CD4-positive, alpha-beta T cell (primary cell): ENCODE measurements around the gene RSBN1. TPM values are rescaled to one million over a fixed set of nuclear protein-coding genes. Genes with fewer than 3 reads are reported as not detected.

ENCODE experiments used
- ATAC-seq: fragments of 200-7000 bp; cut with Tn5 transposase; one replicate; pipeline ENCODE4 v1.10.0; 2022; ENCODE audit warnings: mild to moderate bottlenecking; ENCODE audit not compliant: poor library complexity
- CTCF ChIA-PET: fragments of 350-600 bp; sonication (Branson Sonifier 250); formaldehyde crosslinking; loops from one replicate; lab custom pipeline; 2021; ENCODE audit warnings: antibody characterized with exemption, inconsistent platforms; lab: Charles Lee
- POLR2A ChIA-PET: fragments of 350-600 bp; sonication (Branson Sonifier 250); formaldehyde crosslinking; loops from one replicate; lab custom pipeline; 2021; ENCODE audit warnings: antibody characterized with exemption, inconsistent platforms; lab: Charles Lee
- DNase-seq, 14 experiments: peaks; one replicate each; pipeline ENCODE4 v3.0.0-alpha.2; 2013 to 2020; ENCODE audit warnings: mixed read lengths in 2 of 14
- H3K27ac ChIP-seq, 2 donors: one replicate each; pipeline versions ENCODE4 v1.5.1 to v1.7.0; 2013; ENCODE audit warnings: low read length in 2 of 2, low read depth in 1 of 2, mild to moderate bottlenecking in 1 of 2
- H3K27me3 ChIP-seq, 2 experiments: 1 replicate in 1 of 2; 2 replicates in 1 of 2; pipeline versions ENCODE4 v1.6.1 to v1.7.0; 2013; ENCODE audit warnings: low read length in 2 of 2, control low read depth in 1 of 2, mild to moderate bottlenecking in 1 of 2, moderate library complexity in 1 of 2; ENCODE audit not compliant: insufficient read depth in 2 of 2, control insufficient read depth in 1 of 2
- H3K36me3 ChIP-seq: one replicate; pipeline ENCODE4 v1.6.1; 2013; ENCODE audit warnings: low read length, control low read depth; ENCODE audit not compliant: insufficient read depth
- H3K4me1 ChIP-seq: one replicate; pipeline ENCODE4 v1.6.1; 2013; ENCODE audit warnings: low read length, control low read depth; ENCODE audit not compliant: insufficient read depth
- H3K4me3 ChIP-seq: one replicate; pipeline ENCODE4 v1.5.1; 2013; ENCODE audit warnings: mild to moderate bottlenecking, low read length, moderate library complexity
- H3K9me3 ChIP-seq, 2 experiments: 1 replicate in 1 of 2; 2 replicates in 1 of 2; pipeline versions ENCODE4 v1.6.1 to v1.7.0; 2013; ENCODE audit warnings: low read length in 2 of 2, mild to moderate bottlenecking in 2 of 2, control low read depth in 1 of 2, moderate library complexity in 1 of 2; ENCODE audit not compliant: control insufficient read depth in 1 of 2, insufficient read depth in 1 of 2
- H3K27ac Mint-ChIP-seq: one replicate; pipeline ENCODE4 v1.8.0; 2020; ENCODE audit warnings: mixed read lengths
- H3K27me3 Mint-ChIP-seq: one replicate; pipeline ENCODE4 v1.8.0; 2021; ENCODE audit warnings: mixed read lengths
- H3K36me3 Mint-ChIP-seq: one replicate; pipeline ENCODE4 v1.8.0; 2021; ENCODE audit warnings: low read depth, mixed read lengths
- H3K4me1 Mint-ChIP-seq: one replicate; pipeline ENCODE4 v1.8.0; 2021; ENCODE audit warnings: low read depth, mixed read lengths
- H3K4me3 Mint-ChIP-seq: one replicate; pipeline ENCODE4 v1.8.0; 2020; ENCODE audit warnings: mild to moderate bottlenecking, mixed read lengths
- H3K9me3 Mint-ChIP-seq: one replicate; pipeline ENCODE4 v1.8.0; 2020; ENCODE audit warnings: mixed read lengths
- intact Hi-C, 2 experiments: fragments of 100-400 bp; cut with DNase I in 1 of 2; cut with micrococcal nuclease in 1 of 2; formaldehyde crosslinking; loops; one replicate each; pipeline versions ENCODE4 v1.15.1 to v1.9.0; 2023 to 2025; cut with DNase I, micrococcal nuclease
- total RNA-seq, 174 experiments: library from RNA in 2 of 174; stranded (reverse) in 2 of 174; gene quantifications; one replicate each; pipeline ENCODE4 v1.2.3 and lab custom pipeline; 2021 to 2026
- TF ChIP-seq, protein P1 (sequence below): fragments of 200-600 bp; IDR thresholded peaks from one replicate; pipeline ENCODE4 v1.8.0; 2022; ENCODE audit warnings: antibody characterized with exemption, mild to moderate bottlenecking

The RSBN1 gene
- total RNA-seq, 2 experiments from 2014 or later = 44.2 to 44.6 TPM

DNA sequence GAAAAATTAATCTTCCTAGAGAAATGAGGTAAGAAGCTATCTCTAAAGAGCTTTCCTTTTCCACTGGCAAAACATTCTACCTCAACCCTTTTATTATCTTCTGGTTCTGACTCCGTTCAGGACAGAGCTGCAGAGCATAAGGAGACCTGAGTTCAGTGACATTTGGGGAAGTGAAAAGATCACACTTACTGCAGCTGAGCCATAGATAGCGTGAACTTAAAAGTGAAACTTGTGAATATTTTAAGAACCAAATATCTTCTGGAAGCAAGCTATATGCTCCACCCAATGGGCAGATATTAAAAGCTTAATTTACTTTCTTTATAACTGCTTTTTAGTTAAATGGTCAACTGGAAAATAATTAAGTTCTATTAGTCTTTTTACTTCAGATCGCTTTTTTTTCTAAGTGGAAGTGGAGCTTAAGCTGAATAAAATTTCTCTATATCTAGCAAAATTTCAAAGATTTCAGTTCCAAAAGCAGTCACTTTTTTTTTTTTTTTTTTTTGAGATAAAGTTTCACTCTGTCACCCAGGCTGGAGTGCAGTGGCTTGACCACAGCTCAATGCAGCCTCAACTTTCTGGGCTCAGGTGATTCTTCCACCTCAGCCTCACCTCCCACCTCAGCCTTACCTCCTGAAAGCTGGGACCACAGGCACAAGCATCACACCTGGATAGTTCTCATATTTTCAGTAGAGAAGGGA lies 47.4 kb upstream of the RSBN1 start:
- H3K9me3 Mint-ChIP-seq = no peaks in the 10 kb centered on the region
- ATAC-seq (no peak), DNase-seq (peak in 2 of 14 experiments; percentile 32 to 53)
- TF ChIP-seq, protein P1, sequence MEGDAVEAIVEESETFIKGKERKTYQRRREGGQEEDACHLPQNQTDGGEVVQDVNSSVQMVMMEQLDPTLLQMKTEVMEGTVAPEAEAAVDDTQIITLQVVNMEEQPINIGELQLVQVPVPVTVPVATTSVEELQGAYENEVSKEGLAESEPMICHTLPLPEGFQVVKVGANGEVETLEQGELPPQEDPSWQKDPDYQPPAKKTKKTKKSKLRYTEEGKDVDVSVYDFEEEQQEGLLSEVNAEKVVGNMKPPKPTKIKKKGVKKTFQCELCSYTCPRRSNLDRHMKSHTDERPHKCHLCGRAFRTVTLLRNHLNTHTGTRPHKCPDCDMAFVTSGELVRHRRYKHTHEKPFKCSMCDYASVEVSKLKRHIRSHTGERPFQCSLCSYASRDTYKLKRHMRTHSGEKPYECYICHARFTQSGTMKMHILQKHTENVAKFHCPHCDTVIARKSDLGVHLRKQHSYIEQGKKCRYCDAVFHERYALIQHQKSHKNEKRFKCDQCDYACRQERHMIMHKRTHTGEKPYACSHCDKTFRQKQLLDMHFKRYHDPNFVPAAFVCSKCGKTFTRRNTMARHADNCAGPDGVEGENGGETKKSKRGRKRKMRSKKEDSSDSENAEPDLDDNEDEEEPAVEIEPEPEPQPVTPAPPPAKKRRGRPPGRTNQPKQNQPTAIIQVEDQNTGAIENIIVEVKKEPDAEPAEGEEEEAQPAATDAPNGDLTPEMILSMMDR = no peak
- CTCF ChIA-PET = interaction anchor here (1.1 to 1.3 kb wide), 4 partner anchors 9 to 787 kb away, joined by 3 to 5 read pairs (median 4); partner anchors contain the start of genes HIPK1 and LRIG2
- Histone ChIP-seq H3K4me1 (peaks cover 10% of the 10 kb centered on the region), H3K27ac (no peak overlapping the region), H3K36me3 (peaks cover 51% of the 10 kb centered on the region), H3K4me3 (no peak overlapping the region), H3K27me3 (no peaks in the 10 kb centered on the region), H3K9me3 (no peaks in the 10 kb centered on the region)
- H3K27ac Mint-ChIP-seq = no peak overlapping the region
- peaks cover 63% of the 10 kb centered on the region for H3K36me3 Mint-ChIP-seq
- H3K4me1 Mint-ChIP-seq = peaks cover 44% of the 10 kb centered on the region
- POLR2A ChIA-PET = interaction anchor here (1.1 to 2.0 kb wide), 4 partner anchors 9 to 44 kb away, joined by 3 to 8 read pairs (median 4); no protein-coding TSS in a partner anchor
- no peak overlapping the region for H3K4me3 Mint-ChIP-seq
- H3K27me3 Mint-ChIP-seq = no peaks in the 10 kb centered on the region
- intact Hi-C loops = no loop called here

DNA sequence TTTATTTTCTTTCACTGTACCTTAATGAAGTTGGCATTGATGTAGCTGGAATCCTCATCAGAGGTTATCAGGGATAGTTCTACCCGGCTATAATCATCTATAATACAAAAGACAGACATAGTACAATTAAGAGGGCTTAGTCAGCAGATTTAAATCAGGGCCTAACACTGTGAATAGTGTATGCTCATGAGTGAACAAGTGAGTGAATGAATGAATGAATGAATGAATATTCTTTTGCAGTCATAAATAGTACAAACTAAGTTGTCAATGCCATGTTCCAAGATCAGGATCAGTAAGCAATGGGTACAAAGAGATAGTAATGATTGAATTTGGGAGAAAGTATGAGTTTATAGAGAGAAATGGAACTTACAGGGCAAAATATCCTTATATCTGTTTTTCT lies 46.7 kb upstream of the RSBN1 start:
- no peak overlapping the region for H3K4me3 Mint-ChIP-seq
- H3K36me3 ChIP-seq = peaks cover 54% of the 10 kb centered on the region
- H3K4me1 ChIP-seq = peaks cover 10% of the 10 kb centered on the region
- ChIA-PET POLR2A (interaction anchor here (1.8 kb wide), 1 partner anchor 11 kb away, joined by 8 read pairs; no protein-coding TSS in a partner anchor), CTCF (interaction anchor here (1.1 to 1.3 kb wide), 3 partner anchors 45 to 786 kb away, joined by 3 to 5 read pairs (median 3); partner anchors contain the start of genes HIPK1 and LRIG2)
- no peaks in the 10 kb centered on the region for H3K27me3 ChIP-seq
- H3K27ac ChIP-seq = no peak overlapping the region
- H3K4me1 Mint-ChIP-seq = peaks cover 44% of the 10 kb centered on the region
- no peak overlapping the region for H3K27ac Mint-ChIP-seq
- H3K9me3 ChIP-seq = no peaks in the 10 kb centered on the region
- DNase-seq (no peak), ATAC-seq (no peak)
- H3K27me3 Mint-ChIP-seq = no peaks in the 10 kb centered on the region
- TF ChIP-seq, protein P1 = no peak
- no peak overlapping the region for H3K4me3 ChIP-seq
- intact Hi-C loops = no loop called here
- H3K9me3 Mint-ChIP-seq = no peaks in the 10 kb centered on the region
- H3K36me3 Mint-ChIP-seq = peaks cover 66% of the 10 kb centered on the region

DNA sequence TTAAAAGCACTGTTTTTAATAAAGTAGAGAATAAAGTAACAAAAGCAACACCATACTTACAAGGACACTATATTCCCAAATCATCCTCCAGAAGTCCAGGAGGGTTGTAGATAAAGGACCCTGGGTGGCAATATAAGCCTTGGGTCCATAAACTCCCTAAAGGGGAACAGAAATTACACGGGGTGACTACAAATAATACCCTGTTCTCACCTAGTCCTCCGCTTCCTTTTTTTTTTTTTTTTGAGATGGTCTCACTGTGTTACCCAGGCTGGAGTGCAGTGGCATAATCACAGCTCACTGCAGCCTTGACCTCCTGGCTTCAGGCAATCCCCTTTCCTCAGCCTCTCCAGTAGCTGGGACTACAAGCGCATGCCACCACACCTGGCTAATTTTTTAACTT lies 46.1 kb upstream of the RSBN1 start:
- H3K27me3 ChIP-seq = no peaks in the 10 kb centered on the region
- intact Hi-C loops = no loop called here
- H3K27ac ChIP-seq = no peak overlapping the region
- ChIA-PET POLR2A (no interaction called here), CTCF (no interaction called here)
- H3K4me3 ChIP-seq = no peak overlapping the region
- no peaks in the 10 kb centered on the region for H3K9me3 ChIP-seq
- H3K4me1 ChIP-seq = peaks cover 10% of the 10 kb centered on the region
- Mint-ChIP-seq H3K4me3 (no peak overlapping the region), H3K36me3 (peaks cover 61% of the 10 kb centered on the region), H3K4me1 (peaks cover 42% of the 10 kb centered on the region), H3K27me3 (no peaks in the 10 kb centered on the region), H3K9me3 (no peaks in the 10 kb centered on the region), H3K27ac (no peak overlapping the region)
- peaks cover 50% of the 10 kb centered on the region for H3K36me3 ChIP-seq
- ATAC-seq = no peak
- no peak for DNase-seq
- TF ChIP-seq, protein P1 = no peak
